GM21619 (cell line): Measurements from ENCODE around the gene FANCL.
"Not testable (repeated sequence)": the region's sequence is repeated elsewhere in the genome, so short reads cannot be mapped to it uniquely, and the experiment has no call there.

Experiments used
- ATAC-seq: cut with Tn5 transposase; IDR thresholded peaks from one replicate; pipeline ENCODE4 v1.9.1; 2021; ENCODE audit not compliant: unreplicated experiment

The FANCL gene

DNA sequence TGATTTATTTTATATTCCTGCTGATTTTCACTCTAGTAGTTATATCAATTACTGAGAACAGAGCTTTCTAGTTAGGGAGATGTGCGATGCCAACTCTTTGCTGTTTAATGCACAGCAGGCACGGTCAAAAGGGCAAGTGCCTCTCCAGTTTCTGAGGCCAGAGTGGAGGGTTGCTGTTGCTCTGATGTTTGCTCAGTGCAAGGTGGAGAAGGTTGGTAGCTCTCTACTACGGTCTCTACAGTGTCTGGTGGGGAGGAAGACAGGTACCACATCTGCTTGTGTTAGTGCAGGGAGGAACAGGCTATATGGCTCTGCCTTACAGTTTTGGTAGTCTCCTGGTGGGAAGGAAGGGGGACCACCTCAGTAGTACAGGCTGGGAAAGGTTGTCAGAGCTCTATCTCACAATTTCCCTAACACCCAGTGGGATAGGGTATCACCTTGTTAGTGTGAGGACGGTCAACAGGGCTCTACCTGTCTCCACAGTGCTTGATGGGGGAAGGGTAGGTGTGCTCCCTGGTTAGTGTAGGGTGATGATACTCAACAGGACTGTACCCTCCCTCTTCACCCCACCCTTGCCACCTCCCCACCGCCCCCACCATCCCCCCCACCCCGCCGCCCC lies 85.9 kb downstream of the FANCL start:
- ATAC-seq: no peak

DNA sequence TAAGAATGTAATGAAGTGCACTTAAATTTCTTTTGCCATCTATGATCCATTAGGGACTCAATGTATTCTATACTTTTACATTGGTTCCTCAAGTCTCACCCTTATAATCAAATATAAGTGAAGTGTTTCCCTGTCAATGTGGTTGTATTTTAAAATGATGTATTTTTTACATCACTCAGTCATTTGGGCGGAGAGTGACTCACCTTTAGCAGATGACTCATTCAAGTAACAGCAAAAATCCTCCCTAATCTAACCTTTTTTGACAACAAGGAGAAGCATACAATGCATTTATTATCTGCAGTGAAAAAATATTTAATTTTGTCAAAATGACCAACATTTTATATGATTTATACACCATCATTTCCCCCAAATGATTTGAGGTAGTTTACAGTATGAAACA lies 94.4 kb downstream of the FANCL start:
- ATAC-seq: no peak

DNA sequence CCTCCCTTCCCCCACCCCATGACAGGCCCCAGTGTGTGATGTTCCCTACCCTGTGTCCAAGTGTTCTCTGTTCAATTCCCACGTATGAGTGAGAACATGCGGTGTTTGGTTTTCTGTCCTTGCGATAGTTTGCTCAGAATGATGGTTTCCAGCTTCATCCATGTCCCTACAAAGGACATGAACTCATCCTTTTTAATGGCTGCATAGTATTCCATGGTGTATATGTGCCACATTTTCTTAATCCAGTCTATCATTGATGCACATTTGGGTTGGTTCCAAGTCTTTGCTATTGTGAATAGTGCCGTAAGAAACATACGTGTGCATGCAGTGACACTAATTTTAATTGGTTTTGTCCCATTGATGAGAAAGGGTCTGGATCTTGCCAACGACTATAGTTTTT lies 95.4 kb downstream of the FANCL start:
- ATAC-seq: not testable (repeated sequence)

DNA sequence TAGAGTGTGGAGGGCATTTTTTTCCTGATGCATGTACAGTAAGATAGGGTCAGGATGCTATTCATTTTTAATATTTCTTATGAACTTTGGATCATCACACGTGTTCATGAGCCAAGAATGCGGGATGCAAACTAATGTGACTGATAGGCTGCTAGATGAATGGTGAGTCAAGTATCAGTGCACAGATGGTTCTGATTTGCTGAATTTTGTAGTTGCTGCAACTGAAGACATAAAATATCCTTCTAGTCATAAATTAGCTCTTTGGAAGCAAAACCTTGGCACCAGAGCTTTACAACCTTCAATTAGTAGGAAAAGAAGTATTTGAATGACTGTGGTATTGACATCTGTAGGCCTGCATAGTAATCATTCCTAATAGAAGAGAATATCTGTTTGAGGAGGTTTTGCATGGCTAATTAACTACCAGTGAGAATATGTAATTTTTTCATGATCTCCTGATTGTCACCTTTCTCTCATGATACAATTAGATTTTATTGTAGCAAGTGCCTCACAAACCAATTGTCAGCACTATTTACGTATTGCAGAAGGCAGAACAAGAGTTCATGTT lies 100.5 kb downstream of the FANCL start:
- no peak for ATAC-seq

DNA sequence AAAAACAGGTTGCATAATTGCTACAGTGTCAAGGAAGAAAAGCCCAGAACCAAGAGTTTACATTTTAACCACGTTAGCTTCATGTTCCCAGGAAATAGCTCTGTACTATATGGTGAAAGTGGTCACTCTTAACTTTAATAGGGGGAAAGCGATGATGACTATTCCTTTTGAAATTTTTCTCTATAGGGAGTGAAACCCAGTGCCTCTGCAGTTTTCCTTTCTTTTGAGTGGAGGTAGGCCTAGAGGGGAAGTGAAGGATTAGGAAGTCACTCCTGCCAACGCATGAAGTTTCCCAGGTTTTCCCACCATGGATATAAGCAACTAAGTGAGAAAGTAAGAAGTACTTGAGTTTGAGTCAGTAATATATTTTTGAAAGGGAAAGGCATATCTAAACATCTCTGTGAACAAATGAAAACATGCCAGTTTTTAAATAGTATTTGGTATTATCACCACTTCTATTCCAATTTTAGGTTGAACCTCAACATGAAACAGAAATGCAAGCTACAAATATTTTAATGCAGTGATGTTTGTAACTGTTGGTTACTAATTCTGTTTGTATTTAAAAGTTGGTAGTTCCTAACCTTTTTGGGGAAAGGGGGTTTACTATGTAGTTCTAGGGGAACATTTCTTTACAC lies 102.6 kb downstream of the FANCL start:
- ATAC-seq: no peak

DNA sequence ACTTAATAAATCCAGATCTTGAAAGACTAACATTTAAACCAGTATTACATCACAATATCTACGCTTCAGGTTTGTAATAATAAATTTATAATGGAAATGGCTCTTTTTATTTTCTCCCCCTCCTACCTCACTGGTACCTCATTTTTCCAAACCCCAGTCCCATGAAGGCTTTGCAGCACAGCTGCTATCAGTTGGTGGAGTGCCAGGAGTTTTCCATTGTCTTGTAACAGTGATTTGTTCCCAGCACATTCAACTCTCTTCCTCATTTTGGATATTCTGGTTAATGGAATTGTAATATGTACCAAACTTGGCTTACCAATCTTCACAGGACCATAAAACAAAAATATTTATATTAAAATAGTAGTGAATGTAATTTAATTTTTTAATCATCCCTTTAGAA lies 103.3 kb downstream of the FANCL start:
- no peak for ATAC-seq

DNA sequence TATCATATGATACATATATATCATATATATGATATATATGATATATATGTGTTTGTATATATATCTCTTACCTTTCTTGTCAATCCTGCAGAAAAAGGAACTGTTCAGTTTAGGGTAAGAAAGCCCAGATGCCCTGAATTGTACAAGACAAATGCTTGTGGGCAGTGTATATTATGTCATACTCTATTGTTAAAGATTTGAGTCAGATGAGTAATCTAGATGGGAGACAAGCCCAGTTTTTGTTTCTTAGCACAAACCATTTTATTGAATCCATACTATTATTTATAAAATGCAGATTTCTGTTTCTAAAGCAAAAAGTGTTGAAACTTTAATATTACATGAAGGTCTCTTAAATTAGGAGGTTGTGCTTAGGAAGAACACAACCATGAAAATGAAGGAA lies 103.9 kb downstream of the FANCL start:
- ATAC-seq: no peak

DNA sequence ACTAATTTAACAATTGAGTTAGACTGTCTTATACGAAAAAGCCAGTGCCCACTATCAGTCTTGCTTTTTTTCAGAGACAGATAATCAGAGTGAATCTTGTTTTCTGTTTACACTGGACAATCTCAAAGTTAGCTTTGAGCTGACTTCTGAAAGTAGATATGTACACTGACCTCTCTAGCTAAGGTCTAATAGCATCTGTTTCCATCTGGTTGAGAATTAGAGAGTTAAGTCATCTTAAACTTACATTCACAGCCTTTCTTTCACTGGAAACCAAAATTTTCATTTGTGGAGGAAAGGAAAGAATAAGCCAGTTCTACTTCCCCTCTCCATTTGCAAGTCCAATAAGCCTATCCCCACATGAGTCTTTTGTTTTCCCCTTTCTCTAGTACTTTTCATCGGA lies 105.3 kb downstream of the FANCL start:
- no peak for ATAC-seq

DNA sequence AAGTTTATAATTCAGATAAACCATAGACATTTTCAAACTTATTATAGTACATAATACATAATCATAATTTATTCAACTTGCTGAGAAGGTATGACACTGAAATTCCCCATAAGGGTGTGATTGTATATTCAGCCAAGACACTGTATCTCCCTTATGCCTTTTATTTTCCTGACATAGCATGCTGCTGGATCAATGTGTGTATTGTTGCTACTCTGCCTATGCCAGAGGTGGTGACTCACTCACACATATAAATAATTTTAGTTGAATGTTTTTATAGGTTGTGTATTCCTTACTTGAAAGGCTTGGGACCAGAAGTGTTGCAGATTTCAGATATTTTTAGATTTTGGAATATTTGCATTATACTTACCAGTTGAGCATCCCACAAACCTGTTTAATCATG lies 107.7 kb downstream of the FANCL start:
- no peak for ATAC-seq

DNA sequence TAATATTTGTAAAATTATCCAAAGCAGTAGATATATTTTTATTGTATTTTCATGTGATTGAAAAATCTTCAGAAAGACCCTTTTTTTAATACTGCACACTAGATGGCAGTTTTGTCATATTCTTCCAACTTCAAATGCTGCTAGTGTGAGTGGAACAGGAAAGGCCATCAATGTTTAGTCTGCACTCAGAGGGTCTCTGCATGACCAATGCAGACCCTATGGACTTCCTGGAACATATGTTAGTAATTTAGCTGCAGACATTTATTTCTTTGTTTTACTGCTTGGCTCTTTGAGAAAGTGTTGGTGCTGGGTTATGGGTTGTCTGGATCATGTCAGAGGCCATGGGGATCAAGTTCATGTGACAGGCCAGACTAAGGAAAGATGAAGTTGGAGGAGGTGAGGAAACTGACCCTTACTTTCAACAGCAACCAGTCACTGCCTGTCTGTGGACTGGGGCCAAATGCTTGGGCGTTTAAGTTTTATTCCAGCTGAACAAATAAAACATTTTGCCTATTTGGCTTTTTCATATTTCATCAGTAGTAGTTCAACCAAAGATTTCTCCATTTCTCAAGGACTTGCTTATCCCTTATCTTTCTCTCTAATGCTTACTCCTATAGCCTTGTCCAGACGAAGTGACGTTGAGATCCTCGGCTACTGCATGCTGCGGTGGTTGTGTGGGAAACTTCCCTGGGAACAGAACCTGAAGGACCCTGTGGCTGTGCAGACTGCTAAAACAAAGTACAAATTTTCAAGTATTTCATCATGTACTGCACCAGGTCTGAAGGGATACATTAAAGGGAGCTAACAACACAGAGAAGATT lies 109.7 kb downstream of the FANCL start:
- no peak for ATAC-seq

DNA sequence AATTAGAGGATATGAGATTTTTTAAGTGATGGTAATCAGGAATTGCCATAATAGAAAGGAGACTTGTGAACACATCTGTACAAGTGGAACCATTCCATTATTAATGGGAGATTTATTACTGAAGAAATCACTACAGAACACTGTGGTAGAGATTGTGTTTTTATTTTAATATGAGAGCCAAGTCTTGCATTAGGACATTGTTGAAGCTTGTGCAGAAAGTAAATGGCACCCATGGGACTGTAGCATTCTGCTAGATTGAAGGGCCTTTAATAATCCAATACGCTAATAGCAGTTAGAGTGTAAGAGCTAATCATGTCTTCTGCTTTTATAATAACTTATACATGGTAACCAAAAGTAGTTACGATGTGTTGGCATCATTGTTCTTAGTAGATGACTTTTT lies 110.9 kb downstream of the FANCL start:
- no peak for ATAC-seq

DNA sequence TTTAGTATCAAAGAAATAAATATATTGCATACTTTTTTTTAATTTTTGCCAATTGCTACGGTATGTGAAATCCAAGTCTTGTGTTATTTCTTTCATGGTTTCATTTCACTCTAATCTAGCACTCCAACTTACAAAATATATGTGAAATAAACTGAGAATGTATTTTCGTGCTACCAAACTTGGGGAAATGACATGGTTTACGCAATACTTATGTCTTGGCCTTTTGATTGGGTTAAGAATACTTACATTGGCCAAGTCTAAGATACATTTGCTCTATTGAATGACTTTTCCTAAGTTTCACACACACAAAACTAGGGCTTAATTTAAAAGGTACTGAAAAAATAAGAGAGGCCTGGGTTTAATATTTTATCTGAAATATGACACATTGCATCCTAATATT lies 114.0 kb downstream of the FANCL start:
- ATAC-seq: no peak

DNA sequence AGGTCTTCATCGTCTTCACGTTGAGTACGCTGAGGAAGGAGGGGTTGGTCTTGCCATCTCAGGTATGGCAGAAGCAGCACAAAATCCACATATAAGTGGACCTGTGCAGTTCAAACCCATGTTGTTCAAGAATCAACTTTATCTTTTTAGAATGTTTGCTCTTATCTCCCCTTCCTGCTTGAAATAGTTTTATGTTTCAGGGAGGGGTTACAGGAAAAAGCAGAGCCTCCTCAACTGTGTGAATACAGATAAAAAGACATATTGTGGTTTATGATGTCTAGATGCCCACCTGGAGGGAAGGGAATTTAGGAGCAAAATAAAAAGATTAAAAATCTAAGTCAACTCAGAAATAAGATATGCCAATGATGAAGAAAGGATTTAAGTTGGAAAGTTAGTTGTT lies 118.6 kb downstream of the FANCL start:
- no peak for ATAC-seq

DNA sequence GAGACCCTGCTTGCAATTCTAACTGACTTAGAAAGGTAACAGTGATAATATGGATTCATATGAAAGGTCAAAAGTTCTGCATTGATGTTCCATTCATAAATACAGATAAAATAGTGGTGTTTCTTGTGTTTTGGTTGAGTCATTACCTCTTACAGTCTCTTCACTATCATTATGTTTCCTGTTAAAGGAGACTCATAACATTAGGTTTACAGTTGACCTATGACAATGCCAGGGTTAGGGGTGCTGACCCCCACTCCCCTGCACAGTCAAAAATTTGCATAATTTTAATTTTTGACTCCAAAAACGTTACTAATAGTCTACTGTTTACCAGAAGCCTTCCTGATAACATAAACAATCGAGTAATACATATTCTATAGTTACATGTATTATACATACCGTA lies 119.1 kb downstream of the FANCL start:
- ATAC-seq: no peak

DNA sequence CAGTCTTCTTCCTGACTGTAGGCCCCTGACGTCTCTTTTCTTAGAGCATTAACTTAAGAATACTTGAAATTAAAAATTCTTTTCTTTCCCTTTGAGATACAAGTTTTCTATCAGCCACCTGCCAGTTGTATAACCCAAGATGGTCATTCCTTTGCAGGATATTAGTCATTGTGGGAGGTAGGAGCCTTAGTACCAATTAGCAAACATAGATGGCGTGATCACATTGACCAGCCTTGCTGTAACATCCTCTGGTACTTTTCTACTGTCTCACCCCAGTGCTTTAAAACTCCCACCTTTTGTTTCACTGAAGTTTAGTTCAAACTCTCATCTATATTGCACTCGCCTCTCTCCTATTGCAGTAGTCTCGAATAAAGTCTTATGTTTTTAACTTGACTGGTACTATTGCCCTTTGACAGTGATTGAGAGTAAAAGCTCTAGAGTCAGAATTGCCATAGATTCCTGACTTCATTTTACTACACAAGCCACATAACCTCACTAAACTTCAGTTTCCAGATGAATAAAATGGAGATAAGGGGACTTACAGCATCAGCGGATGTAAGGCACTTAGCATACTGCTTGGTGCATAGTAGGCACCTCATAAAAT lies 120.4 kb downstream of the FANCL start:
- no peak for ATAC-seq

DNA sequence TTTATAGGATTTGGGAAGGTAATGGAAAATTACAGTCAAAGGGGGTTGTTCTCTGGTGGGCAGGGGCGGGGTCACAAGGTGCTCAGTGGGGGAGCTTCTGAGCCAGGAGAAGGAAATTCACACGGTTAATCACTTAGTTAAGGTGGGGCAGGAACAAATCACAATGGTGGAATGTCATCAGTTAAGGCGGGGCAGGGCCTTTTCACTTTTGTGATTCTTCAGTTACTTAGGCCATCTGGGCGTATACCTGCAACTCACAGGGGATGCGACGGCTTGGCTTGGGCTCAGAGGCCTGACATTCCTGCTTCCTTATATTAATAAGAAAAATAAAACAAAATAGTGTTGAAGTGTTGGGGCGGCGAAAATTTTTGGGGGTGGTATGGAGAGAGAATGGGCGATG lies 127.6 kb downstream of the FANCL start:
- not testable (repeated sequence) for ATAC-seq

DNA sequence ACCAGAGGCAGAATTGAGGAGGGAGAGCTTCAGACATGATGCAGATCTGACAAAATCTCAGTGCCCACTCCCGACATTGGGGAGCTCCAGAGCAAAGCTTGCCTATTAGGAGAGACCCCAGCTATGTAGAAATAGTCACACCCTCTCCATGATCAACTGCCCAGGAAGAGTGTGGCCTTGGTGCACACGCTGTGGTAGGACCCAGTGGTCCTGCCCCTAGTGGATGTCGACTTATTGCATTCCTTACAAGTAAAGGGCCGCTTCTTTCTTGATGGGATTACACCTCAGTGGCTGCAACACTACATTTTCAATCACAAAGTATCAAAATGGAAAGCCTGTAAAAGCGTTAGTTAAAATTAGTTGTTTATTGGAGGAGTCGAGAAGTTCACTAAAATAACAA lies 130.4 kb downstream of the FANCL start:
- no peak for ATAC-seq

DNA sequence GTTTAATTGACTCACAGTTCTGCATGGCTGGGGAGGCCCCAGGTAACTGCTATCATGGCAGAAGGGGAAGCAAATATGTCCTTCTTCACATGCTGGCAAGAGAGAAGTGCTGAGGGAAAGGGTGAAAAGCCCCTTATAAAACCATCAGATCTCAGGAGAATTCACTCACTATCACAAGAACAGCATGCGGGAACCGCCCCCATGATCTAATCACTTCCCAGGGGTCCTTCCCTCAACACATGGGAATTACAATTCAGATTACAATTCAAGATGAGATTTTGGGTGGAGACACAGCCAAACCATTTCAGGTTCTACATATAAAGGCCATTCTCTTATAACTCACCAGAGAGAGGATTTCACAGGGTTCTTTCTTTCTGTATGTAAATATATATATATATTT lies 131.6 kb downstream of the FANCL start:
- no peak for ATAC-seq
